HepG2 (cell line): ENCODE data around the gene PGAP3. TPM values are rescaled to one million over a fixed set of nuclear protein-coding genes. Genes with fewer than 3 reads are reported as not detected.

Source experiments
- CEBPG ChIP-seq: IDR thresholded peaks from 2 replicates; pipeline ENCODE4 v1.6.1; 2016
- DMAP1 ChIP-seq: IDR thresholded peaks from 2 replicates; pipeline ENCODE4 v1.6.1; 2016
- DNMT3B ChIP-seq: conservative IDR thresholded peaks from 2 replicates; pipeline ENCODE4 v1.6.1; 2016; ENCODE audit warnings: missing biosample characterization, control low read depth
- E2F2 ChIP-seq: sonication (generic); formaldehyde crosslinking; IDR thresholded peaks from 2 replicates; pipeline ENCODE4 v1.4.0; 2020; ENCODE audit warnings: missing genetic modification reagents, borderline replicate concordance
- HMGXB4 ChIP-seq, 2 experiments: sonication (generic) in 1 of 2; formaldehyde crosslinking in 1 of 2; IDR thresholded peaks; 2 replicates each; pipeline versions ENCODE4 v1.4.0 to v1.6.1; 2018 to 2020; ENCODE audit warnings: missing genetic modification reagents in 2 of 2, borderline replicate concordance in 1 of 2, low read depth in 1 of 2, mild to moderate bottlenecking in 1 of 2, missing biosample characterization in 1 of 2
- IKZF4 ChIP-seq: sonication (generic); formaldehyde crosslinking; IDR thresholded peaks from 2 replicates; pipeline ENCODE4 v1.5.1; 2020; ENCODE audit warnings: borderline replicate concordance, mild to moderate bottlenecking, low read depth, missing genetic modification reagents; ENCODE audit errors: not compliant biosample characterization
- JUN ChIP-seq: sonication (generic); formaldehyde crosslinking; IDR thresholded peaks from 2 replicates; pipeline ENCODE4 v1.4.0; 2020; ENCODE audit warnings: mild to moderate bottlenecking, missing genetic modification reagents
- JUNB ChIP-seq: sonication (generic); formaldehyde crosslinking; IDR thresholded peaks from 2 replicates; pipeline ENCODE4 v1.8.0; 2022; ENCODE audit warnings: missing genetic modification reagents, mild to moderate bottlenecking, borderline replicate concordance
- KLF11 ChIP-seq: IDR thresholded peaks from 2 replicates; pipeline ENCODE4 v1.6.1; 2016; ENCODE audit warnings: missing compliant biosample characterization
- LBX2 ChIP-seq: sonication (generic); formaldehyde crosslinking; IDR thresholded peaks from 2 replicates; pipeline ENCODE4 v1.5.0; 2020; ENCODE audit warnings: missing genetic modification reagents, mild to moderate bottlenecking, borderline replicate concordance
- NFKBIZ ChIP-seq: IDR thresholded peaks from 2 replicates; pipeline ENCODE4 v1.6.1; 2018; ENCODE audit warnings: missing genetic modification reagents, missing compliant biosample characterization
- NR3C1 ChIP-seq: sonication (generic); formaldehyde crosslinking; IDR thresholded peaks from 2 replicates; pipeline ENCODE4 v1.4.0; 2020; ENCODE audit warnings: missing genetic modification reagents
- PAX8 ChIP-seq: sonication (generic); formaldehyde crosslinking; IDR thresholded peaks from 2 replicates; pipeline ENCODE4 v1.8.0; 2022; ENCODE audit warnings: mild to moderate bottlenecking, missing genetic modification reagents, borderline replicate concordance
- RBM39 ChIP-seq: fragments of 200-400 bp; formaldehyde crosslinking; IDR thresholded peaks from one replicate; pipeline ENCODE4 v1.6.1; 2018; ENCODE audit warnings: antibody characterized with exemption, mild to moderate bottlenecking, low read depth, low read length; ENCODE audit not compliant: poor library complexity, severe bottlenecking
- SP1 ChIP-seq, 2 experiments: fragments of 450-650 bp in 1 of 2; sonication (generic) in 1 of 2; formaldehyde crosslinking in 1 of 2; IDR thresholded peaks; 2 replicates each; pipeline versions ENCODE4 v1.4.0 to v1.6.1; 2016 to 2020; ENCODE audit warnings: missing genetic modification reagents in 1 of 2
- TEAD3 ChIP-seq: optimal IDR thresholded peaks from 2 replicates; pipeline ENCODE3; 2016; ENCODE audit warnings: borderline replicate concordance
- TOPORS ChIP-seq: sonication (generic); formaldehyde crosslinking; IDR thresholded peaks from 2 replicates; pipeline ENCODE4 v1.8.0; 2023; ENCODE audit warnings: mild to moderate bottlenecking, missing genetic modification reagents
- ZBTB2 ChIP-seq: sonication (generic); formaldehyde crosslinking; IDR thresholded peaks from 2 replicates; pipeline ENCODE4 v1.8.0; 2022; ENCODE audit warnings: low read depth, missing genetic modification reagents
- ZKSCAN1 ChIP-seq: fragments of 150-350 bp; IDR thresholded peaks from 2 replicates; pipeline ENCODE4 v1.6.1; 2014; ENCODE audit warnings: low read length
- ZNF501 ChIP-seq: sonication (generic); formaldehyde crosslinking; IDR thresholded peaks from 2 replicates; pipeline ENCODE4 v1.5.1; 2020; ENCODE audit warnings: mild to moderate bottlenecking, moderate library complexity, missing genetic modification reagents
- ZSCAN29 ChIP-seq: sonication (generic); formaldehyde crosslinking; conservative IDR thresholded peaks from 2 replicates; pipeline ENCODE4 v1.4.0; 2020; ENCODE audit warnings: mild to moderate bottlenecking, missing genetic modification reagents
- polyA plus RNA-seq, 8 experiments: library from polyadenylated mRNA; depleted of rRNA in 3 of 8; stranded (reverse) in 7 of 8; unstranded in 1 of 8; fragments of >200 nt; fragmentation: Illumina TruSeq in 4 of 8; extraction: Trizol in 4 of 8; gene quantifications; 2 replicates each; pipeline versions ENCODE4 v1.2.1 to v1.2.3, GENCODE V29; 2011 to 2016; ENCODE audit warnings: low read depth in 4 of 8, missing spikeins in 1 of 8, mixed read lengths in 1 of 8; ENCODE audit not compliant: insufficient read depth in 1 of 8
- total RNA-seq, 5 experiments: library from RNA; depleted of rRNA; stranded (reverse); fragments of >200 nt; fragmentation: Illumina TruSeq; extraction: Trizol; gene quantifications; 2 replicates each; pipeline ENCODE4 v1.2.3, GENCODE V29; 2016; ENCODE audit warnings: low read depth in 1 of 5
- TF ChIP-seq, protein P1 (sequence below): sonication (generic); formaldehyde crosslinking; IDR thresholded peaks from 2 replicates; pipeline ENCODE4 v1.5.0; 2020; ENCODE audit warnings: missing genetic modification reagents

Gene PGAP3
- total and polyA plus RNA-seq, 2 of the 13 experiments (the other 11 are each of a cell fraction or from before 2014, with no cell fraction given) = 11.9 to 14.6 TPM

GRCh38 chr17:39636927-39637736 lies 50.7 kb downstream of the PGAP3 start, which contains the start of gene STARD3 (continued):
- TF ChIP-seq NR3C1 (CRISPR knock-in tag) (no peak), DMAP1 (CRISPR knock-in tag) (peak; percentile 70; the same call in 1 of the 2 replicates), PAX8 (CRISPR knock-in tag) (peak; percentile 85; the same call in 1 of the 2 replicates), ZNF501 (CRISPR knock-in tag) (peak; percentile 89), KLF11 (peak; percentile 18; the same call in 1 of the 2 replicates), ZSCAN29 (peak; percentile 86), DNMT3B (CRISPR knock-in tag) (no peak), HMGXB4 (CRISPR knock-in tag; IDR thresholded peaks at IDR 0.05; ENCODE audit: borderline replicate concordance in 1 of 2, low read depth in 1 of 2) (peak; percentile 53 to 95; a peak in 3 of 4 replicates), SP1 (IDR thresholded peaks at IDR 0.05) (no peak), SP1 (CRISPR knock-in tag; IDR thresholded peaks at IDR 0.05) (peak; percentile 85), JUNB (CRISPR knock-in tag) (no peak), TOPORS (no peak), TEAD3 (CRISPR knock-in tag) (peak; percentile 57), LBX2 (CRISPR knock-in tag) (peak; percentile 79; the same call in 1 of the 2 replicates), ZBTB2 (CRISPR knock-in tag) (peak; percentile 59; the same call in 1 of the 2 replicates), IKZF4 (CRISPR knock-in tag) (peak; percentile 85), E2F2 (CRISPR knock-in tag) (peak; percentile 83; the same call in 1 of the 2 replicates), JUN (peak; percentile 54; the same call in 1 of the 2 replicates), ZKSCAN1 (no peak), RBM39 (peak; percentile 61), CEBPG (no peak; the same call in 1 of the 2 replicates), NFKBIZ (CRISPR knock-in tag) (no peak)
- TF ChIP-seq, protein P1, sequence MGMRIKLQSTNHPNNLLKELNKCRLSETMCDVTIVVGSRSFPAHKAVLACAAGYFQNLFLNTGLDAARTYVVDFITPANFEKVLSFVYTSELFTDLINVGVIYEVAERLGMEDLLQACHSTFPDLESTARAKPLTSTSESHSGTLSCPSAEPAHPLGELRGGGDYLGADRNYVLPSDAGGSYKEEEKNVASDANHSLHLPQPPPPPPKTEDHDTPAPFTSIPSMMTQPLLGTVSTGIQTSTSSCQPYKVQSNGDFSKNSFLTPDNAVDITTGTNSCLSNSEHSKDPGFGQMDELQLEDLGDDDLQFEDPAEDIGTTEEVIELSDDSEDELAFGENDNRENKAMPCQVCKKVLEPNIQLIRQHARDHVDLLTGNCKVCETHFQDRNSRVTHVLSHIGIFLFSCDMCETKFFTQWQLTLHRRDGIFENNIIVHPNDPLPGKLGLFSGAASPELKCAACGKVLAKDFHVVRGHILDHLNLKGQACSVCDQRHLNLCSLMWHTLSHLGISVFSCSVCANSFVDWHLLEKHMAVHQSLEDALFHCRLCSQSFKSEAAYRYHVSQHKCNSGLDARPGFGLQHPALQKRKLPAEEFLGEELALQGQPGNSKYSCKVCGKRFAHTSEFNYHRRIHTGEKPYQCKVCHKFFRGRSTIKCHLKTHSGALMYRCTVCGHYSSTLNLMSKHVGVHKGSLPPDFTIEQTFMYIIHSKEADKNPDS (CRISPR knock-in tag) = 0 out of 2 replicates have a peak, but pooled peaks have one; percentile 35
